Germinal center (tissue), 1 donor: ENCODE measurements around the gene OR51B4.
"Not testable (repeated sequence)": the region's sequence is repeated elsewhere in the genome, so short reads cannot be mapped to it uniquely, and the experiment has no call there.

Source experiments
- DNase-seq: peaks from one replicate; pipeline ENCODE4 v3.0.0; 2012; ENCODE audit warnings: mixed read lengths, low spot score

The OR51B4 gene

GRCh38 chr11:5274395-5274794 is 27.4 kb downstream of the OR51B4 start:
- DNase-seq = no peak

GRCh38 chr11:5272395-5273017 is 29.2 kb downstream of the OR51B4 start:
- no peak for DNase-seq

DNA sequence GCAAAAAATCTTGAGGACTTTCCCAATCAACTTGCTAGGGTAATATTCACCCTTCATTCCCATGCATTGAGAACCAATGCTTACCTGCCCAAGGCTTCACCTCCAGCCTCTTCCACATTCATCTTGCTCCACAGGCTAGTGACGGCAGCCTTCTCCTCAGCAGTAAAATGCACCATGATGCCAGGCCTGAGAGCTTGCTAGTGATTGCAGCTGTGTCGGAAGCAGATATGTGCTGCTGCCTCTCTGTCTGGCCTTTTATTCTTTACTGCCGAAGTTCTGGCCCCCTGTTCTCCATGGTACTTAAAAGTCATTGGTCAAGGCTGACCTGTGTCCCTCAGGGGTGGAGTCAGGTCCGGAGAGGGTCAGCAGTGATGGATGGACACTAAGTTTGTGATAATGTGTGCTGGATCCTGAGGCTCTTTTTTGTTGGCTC is 32.0 kb downstream of the OR51B4 start, which contains the start of gene HBE1:
TSS of gene HBE1 (minus strand) at position 231 of the 433 bp plus-strand sequence. CDS start at position 176, 55 bp downstream.
- no peak for DNase-seq

DNA sequence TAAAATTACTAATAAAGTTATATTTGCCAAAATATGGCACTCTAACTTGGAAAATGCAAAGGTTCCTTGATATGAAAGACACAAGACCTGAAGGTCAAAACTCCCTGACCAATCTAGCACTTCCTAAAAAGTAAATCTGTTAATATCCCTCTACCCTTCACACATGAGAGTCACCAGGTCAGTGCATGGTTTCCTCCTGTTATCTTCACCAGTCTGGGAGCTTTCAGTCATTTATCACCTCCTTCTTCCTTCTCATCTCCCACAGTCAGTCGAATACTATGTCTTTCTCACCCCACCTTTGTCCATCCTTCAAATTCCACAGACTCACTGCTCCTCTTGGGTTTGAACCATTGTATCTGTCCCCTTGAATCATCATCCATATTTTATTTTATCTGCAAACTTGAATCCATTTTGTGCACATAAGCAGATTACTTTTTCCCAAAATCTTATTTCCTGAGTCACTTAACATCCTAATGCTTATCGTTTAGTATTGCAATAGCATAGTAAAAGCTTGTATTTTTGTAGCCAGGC is 34.6 kb downstream of the OR51B4 start:
- no peak for DNase-seq

GRCh38 chr11:5266609-5267008 is 35.1 kb downstream of the OR51B4 start:
- DNase-seq = no peak

DNA sequence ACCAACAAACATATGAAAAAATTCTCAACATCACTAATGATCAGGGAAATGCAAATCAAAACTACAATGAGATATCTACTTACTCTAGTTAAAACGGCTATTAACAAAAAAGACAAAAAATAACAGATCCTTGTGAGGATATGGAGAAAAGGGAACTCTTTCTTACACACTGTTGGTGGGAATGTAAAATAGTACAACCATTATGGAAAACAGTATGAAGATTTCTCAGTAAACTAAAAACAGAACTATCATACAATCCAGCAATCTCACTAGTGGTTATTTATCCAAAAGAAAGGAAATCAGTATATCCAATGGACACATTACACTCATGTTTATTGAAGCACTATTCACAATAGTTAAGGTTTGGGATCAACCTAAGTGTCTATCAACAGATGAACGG is 35.9 kb downstream of the OR51B4 start:
- DNase-seq = no peak

GRCh38 chr11:5258543-5259262 is 43.0 kb downstream of the OR51B4 start:
- no peak for DNase-seq

GRCh38 chr11:5257296-5257695 is 44.5 kb downstream of the OR51B4 start:
- DNase-seq = no peak

GRCh38 chr11:5254646-5255413 is 46.9 kb downstream of the OR51B4 start, which contains the start of gene HBG2:
Gene HBG2, minus strand, starts transcription at chr11:5254781. Its CDS starts 53 bp downstream, at chr11:5254728.
- not testable (repeated sequence) for DNase-seq

DNA sequence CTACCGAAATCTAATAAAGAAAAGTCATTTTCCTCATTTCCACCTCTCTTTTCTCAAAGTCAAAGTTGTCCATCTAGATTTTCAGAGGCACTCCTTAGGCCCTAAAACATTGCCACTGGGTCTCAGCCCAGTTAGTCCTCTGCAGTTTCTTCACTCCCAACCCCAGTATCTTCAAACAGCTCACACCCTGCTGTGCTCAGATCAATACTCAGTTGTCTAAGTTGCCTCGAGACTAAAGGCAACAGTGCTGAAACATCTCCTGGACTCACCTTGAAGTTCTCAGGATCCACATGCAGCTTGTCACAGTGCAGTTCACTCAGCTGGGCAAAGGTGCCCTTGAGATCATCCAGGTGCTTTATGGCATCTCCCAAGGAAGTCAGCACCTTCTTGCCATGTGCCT is 47.7 kb downstream of the OR51B4 start:
- not testable (repeated sequence) for DNase-seq

DNA sequence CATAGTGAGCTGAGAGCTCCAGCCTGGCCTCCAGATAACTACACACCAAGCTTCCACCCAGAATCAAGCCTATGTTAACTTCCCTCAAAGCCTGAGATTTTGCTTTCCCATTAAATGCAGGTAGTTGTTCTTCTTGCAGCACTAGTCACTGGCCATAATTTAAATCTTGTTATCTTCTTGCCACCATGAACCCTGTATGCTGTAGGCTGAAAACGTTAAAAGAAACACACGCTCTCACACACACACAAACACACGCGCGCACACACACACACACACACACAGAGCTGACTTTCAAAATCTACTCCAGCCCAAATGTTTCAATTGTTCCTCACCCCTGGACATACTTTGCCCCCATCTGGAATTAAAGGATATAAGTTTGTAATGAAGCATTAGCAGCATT is 48.3 kb downstream of the OR51B4 start:
- not testable (repeated sequence) for DNase-seq

DNA sequence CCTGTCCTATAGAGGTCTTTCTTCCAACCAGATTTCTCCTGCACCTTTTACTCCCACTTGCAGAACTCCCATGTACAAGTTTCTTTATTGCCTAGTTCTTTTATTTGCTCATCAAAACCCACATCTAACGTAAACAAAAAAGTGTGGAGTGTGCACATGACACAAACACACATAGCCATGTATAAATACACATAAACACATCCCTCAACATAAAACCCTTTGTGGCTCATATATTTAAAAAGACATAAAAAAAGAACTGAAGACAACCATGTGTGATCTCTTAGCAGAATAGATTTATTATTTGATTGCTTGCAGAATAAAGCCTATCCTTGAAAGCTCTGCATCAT is 48.9 kb downstream of the OR51B4 start:
- no peak for DNase-seq

GRCh38 chr11:5252192-5252918 is 49.4 kb downstream of the OR51B4 start:
- DNase-seq = no peak

GRCh38 chr11:5251746-5252145 is 50.0 kb downstream of the OR51B4 start:
- no peak for DNase-seq
